IgD-negative memory B cell (primary cell): ENCODE measurements around the gene MRRF. TPM values are rescaled to one million over a fixed set of nuclear protein-coding genes. Genes with fewer than 3 reads are reported as not detected.

Source experiments
- H3K27ac Mint-ChIP-seq, 3 donors: one replicate each; pipeline ENCODE4 v1.8.0; 2020 to 2022; ENCODE audit warnings: mild to moderate bottlenecking in 3 of 3, mixed read lengths in 3 of 3, moderate library complexity in 1 of 3
- H3K27me3 Mint-ChIP-seq: one replicate; pipeline ENCODE4 v1.8.0; 2021; ENCODE audit warnings: mixed read lengths
- H3K36me3 Mint-ChIP-seq: one replicate; pipeline ENCODE4 v1.8.0; 2020; ENCODE audit warnings: mild to moderate bottlenecking, mixed read lengths
- H3K4me1 Mint-ChIP-seq, 3 donors: one replicate each; pipeline ENCODE4 v1.8.0; 2020 to 2022; ENCODE audit warnings: mixed read lengths in 3 of 3, mild to moderate bottlenecking in 1 of 3
- H3K4me3 Mint-ChIP-seq, 4 donors: one replicate each; pipeline ENCODE4 v1.8.0; 2020 to 2022; ENCODE audit warnings: mild to moderate bottlenecking in 4 of 4, mixed read lengths in 4 of 4, moderate library complexity in 3 of 4
- H3K9me3 Mint-ChIP-seq, 3 donors: one replicate each; pipeline ENCODE4 v1.8.0; 2020 to 2021; ENCODE audit warnings: mixed read lengths in 3 of 3, mild to moderate bottlenecking in 1 of 3
- polyA plus RNA-seq: library from polyadenylated mRNA; unstranded; fragments of 300-500 nt; fragmentation: Illumina TruSeq; gene quantifications from one replicate; pipeline ENCODE4 v1.2.3, GENCODE V29; 2021

MRRF gene, protein sequence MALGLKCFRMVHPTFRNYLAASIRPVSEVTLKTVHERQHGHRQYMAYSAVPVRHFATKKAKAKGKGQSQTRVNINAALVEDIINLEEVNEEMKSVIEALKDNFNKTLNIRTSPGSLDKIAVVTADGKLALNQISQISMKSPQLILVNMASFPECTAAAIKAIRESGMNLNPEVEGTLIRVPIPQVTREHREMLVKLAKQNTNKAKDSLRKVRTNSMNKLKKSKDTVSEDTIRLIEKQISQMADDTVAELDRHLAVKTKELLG
- 26.2 TPM for polyA plus RNA-seq

- peak within 1 kb of the TSS; percentile 98 to 100 (median 98) for H3K27ac Mint-ChIP-seq
Measured at GRCh38 chr9:122264360-122265148, at the start of gene MRRF, which contains the start of gene RBM18. Gene MRRF, plus strand, starts transcription at chr9:122264882. Its CDS starts 6,010 bp downstream, at chr9:122270892. Gene RBM18, minus strand, starts transcription at chr9:122264840. Its CDS starts 3,348 bp downstream, at chr9:122261492.

DNA sequence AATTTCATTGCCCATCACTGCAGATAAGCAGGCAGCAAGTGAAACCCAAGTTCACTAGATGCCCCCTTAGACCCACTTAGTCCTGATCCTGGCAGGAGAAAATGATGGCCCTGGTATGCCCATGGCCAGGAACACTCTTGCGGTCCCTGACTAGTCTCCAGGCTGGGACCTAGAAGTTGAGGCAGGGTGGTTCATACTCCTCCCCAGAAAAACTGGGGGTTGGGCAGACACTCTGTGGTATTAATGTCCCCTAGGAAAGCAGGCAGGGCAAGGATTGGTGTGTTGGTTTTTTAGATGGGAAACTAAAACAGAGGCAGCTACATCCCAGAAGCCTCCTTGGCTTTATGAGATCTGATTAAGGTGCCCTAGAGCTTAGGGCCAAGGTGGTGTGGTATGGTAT, 49.0 kb upstream of the MRRF start:
- H3K4me3 Mint-ChIP-seq: peak overlapping the region in 1 of 4 donors; percentile 38
- peaks cover 75% of the 10 kb centered on the region for H3K27me3 Mint-ChIP-seq
- no peaks in the 10 kb centered on the region for H3K9me3 Mint-ChIP-seq
- peaks cover 11 to 22% (median 19%) of the 10 kb centered on the region in 3 donors for H3K4me1 Mint-ChIP-seq
- H3K36me3 Mint-ChIP-seq: no peaks in the 10 kb centered on the region
- H3K27ac Mint-ChIP-seq: no peak overlapping the region

More at GRCh38 chr9:122264360-122265148, at the start of gene MRRF, which contains the start of gene RBM18:
- Mint-ChIP-seq H3K36me3 (no peaks in the 10 kb centered on the region), H3K9me3 (no peaks in the 10 kb centered on the region), H3K4me3 (peak within 1 kb of the TSS; percentile 94 to 99 (median 97)), H3K27me3 (no peaks in the 10 kb centered on the region), H3K4me1 (peaks cover 27 to 49% (median 33%) of the 10 kb centered on the region in 3 donors)

- no peaks in the 10 kb centered on the region for H3K9me3 Mint-ChIP-seq
- no peaks in the 10 kb centered on the region for H3K36me3 Mint-ChIP-seq
- peaks cover 77% of the 10 kb centered on the region for H3K27me3 Mint-ChIP-seq
- peak overlapping the region in 2 of 4 donors; percentile 36 to 38 for H3K4me3 Mint-ChIP-seq
- H3K4me1 Mint-ChIP-seq: peaks cover 11 to 24% (median 19%) of the 10 kb centered on the region in 3 donors
- no peak overlapping the region for H3K27ac Mint-ChIP-seq
Measured at GRCh38 chr9:122216138-122216797, 48.4 kb upstream of the MRRF start.

DNA sequence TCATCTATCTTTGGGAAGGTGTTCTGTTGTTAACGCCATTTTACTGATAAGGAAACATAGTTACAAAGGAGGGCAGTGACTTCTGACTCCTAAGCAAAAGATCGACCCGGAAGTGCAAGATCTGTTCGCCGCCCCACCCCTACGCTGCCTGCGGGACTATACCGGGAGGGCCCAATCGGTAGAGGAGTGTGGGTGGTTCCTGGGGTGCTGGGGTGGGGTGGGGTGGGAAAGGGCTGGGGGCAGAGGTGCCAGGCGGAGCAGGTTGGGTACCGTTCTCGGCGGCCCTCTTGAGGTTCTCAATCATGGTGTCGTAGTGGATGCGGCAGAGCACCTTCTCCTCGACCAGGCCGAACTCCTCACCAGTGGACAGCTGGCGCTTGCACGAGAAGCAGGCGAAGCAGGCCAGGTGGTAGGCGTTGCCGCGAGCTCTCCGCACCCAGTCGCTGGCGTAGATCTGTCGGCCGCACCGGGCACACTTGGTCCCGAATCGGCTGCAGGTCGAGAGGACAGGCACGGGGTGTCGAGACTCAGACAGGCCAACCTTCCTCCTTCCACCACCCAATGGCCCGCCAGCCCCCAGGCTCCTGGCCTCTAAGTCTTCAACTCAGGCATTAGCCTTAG, 47.8 kb upstream of the MRRF start:
- Mint-ChIP-seq H3K27ac (no peak overlapping the region), H3K9me3 (no peaks in the 10 kb centered on the region)

GRCh38 chr9:122217640-122218039, 47.0 kb upstream of the MRRF start:
- Mint-ChIP-seq H3K4me1 (peaks cover 11 to 24% (median 19%) of the 10 kb centered on the region in 3 donors), H3K4me3 (peak overlapping the region in 1 of 4 donors; percentile 11), H3K9me3 (no peaks in the 10 kb centered on the region), H3K36me3 (no peaks in the 10 kb centered on the region), H3K27me3 (peaks cover 84% of the 10 kb centered on the region), H3K27ac (no peak overlapping the region)

More for the DNA sequence above, 47.8 kb upstream of the MRRF start:
- Mint-ChIP-seq H3K27me3 (peaks cover 83% of the 10 kb centered on the region), H3K4me1 (peaks cover 11 to 24% (median 19%) of the 10 kb centered on the region in 3 donors), H3K4me3 (peak overlapping the region in 1 of 4 donors; percentile 36), H3K36me3 (no peaks in the 10 kb centered on the region)

GRCh38 chr9:122218071-122218934, 46.4 kb upstream of the MRRF start:
- Mint-ChIP-seq H3K36me3 (no peaks in the 10 kb centered on the region), H3K4me1 (peaks cover 6 to 21% (median 19%) of the 10 kb centered on the region in 3 donors), H3K4me3 (peak overlapping the region; percentile 11 to 88 (median 42)), H3K27ac (peak overlapping the region in 2 of 3 donors; percentile 17 to 50), H3K27me3 (peaks cover 83% of the 10 kb centered on the region), H3K9me3 (no peaks in the 10 kb centered on the region)

- H3K27me3 Mint-ChIP-seq: peaks cover 85% of the 10 kb centered on the region
- H3K36me3 Mint-ChIP-seq: no peaks in the 10 kb centered on the region
- H3K4me1 Mint-ChIP-seq: peaks cover 6 to 21% (median 19%) of the 10 kb centered on the region in 3 donors
- no peaks in the 10 kb centered on the region for H3K9me3 Mint-ChIP-seq
- peak overlapping the region in 1 of 3 donors; percentile 5 for H3K27ac Mint-ChIP-seq
- H3K4me3 Mint-ChIP-seq: peak overlapping the region in 3 of 4 donors; percentile 64 to 88 (median 66)
Measured at GRCh38 chr9:122218935-122219855, 45.5 kb upstream of the MRRF start.

- H3K4me3 Mint-ChIP-seq: peak overlapping the region in 3 of 4 donors; percentile 43 to 64 (median 58)
- no peaks in the 10 kb centered on the region for H3K36me3 Mint-ChIP-seq
- peaks cover 84% of the 10 kb centered on the region for H3K27me3 Mint-ChIP-seq
- H3K4me1 Mint-ChIP-seq: peaks cover 6 to 20% (median 19%) of the 10 kb centered on the region in 3 donors
- H3K27ac Mint-ChIP-seq: no peak overlapping the region
- H3K9me3 Mint-ChIP-seq: no peaks in the 10 kb centered on the region
Measured at GRCh38 chr9:122219856-122220672, 44.6 kb upstream of the MRRF start.

GRCh38 chr9:122220673-122221182, 44.0 kb upstream of the MRRF start:
- H3K9me3 Mint-ChIP-seq: no peaks in the 10 kb centered on the region
- H3K4me3 Mint-ChIP-seq: peak overlapping the region in 2 of 4 donors; percentile 38 to 40
- H3K4me1 Mint-ChIP-seq: peaks cover 6 to 20% (median 19%) of the 10 kb centered on the region in 3 donors
- no peak overlapping the region for H3K27ac Mint-ChIP-seq
- no peaks in the 10 kb centered on the region for H3K36me3 Mint-ChIP-seq
- H3K27me3 Mint-ChIP-seq: peaks cover 84% of the 10 kb centered on the region

GRCh38 chr9:122221183-122221811, 43.4 kb upstream of the MRRF start:
- Mint-ChIP-seq H3K36me3 (no peaks in the 10 kb centered on the region), H3K27me3 (peaks cover 82% of the 10 kb centered on the region), H3K9me3 (no peaks in the 10 kb centered on the region), H3K4me1 (peaks cover 6 to 20% (median 19%) of the 10 kb centered on the region in 3 donors), H3K27ac (no peak overlapping the region), H3K4me3 (peak overlapping the region in 1 of 4 donors; percentile 40)

DNA sequence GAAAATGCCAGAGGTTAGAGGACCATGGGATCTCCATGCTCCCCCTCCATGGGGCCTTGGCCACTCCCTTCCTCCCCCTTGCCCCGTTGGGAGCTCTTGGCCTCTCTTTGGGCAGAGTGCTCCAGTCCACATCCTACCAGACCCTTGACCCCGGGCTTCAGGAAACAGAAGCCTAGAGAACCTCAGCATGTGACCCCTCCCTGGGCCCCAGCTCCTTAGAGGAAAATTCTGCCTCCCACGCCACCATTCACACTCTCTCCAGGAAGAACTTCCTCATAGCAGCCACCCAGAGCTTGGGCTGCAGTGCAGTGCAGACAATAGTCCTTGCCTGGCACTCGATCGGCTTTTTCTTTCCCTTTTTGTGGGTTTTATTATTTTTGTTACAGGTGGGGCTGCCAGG, 41.9 kb upstream of the MRRF start:
- no peak overlapping the region for H3K27ac Mint-ChIP-seq
- H3K27me3 Mint-ChIP-seq: peaks cover 83% of the 10 kb centered on the region
- peaks cover 6 to 20% (median 16%) of the 10 kb centered on the region in 3 donors for H3K4me1 Mint-ChIP-seq
- H3K4me3 Mint-ChIP-seq: no peak overlapping the region
- H3K36me3 Mint-ChIP-seq: no peaks in the 10 kb centered on the region
- H3K9me3 Mint-ChIP-seq: no peaks in the 10 kb centered on the region

DNA sequence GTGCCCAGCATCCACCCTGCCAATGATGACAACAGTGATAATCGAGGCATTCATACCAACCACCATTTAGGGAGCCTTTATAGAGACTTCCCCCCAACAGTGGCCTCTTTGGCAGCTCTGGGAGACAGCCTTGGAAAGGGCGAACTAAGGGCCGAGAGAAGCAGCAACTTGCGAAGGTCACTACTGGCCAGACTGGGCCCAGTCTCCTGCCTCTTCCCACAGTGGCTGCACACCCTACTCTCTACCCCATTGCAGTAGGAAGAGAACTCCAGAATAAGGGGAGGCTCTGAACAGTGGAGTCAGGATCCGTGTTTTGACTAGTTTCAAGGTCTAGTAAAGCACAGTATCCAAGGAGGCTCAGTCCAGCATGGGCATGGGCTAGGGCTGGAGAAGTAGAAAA, 41.2 kb upstream of the MRRF start:
- Mint-ChIP-seq H3K4me1 (peaks cover 3 to 15% (median 12%) of the 10 kb centered on the region in 3 donors), H3K27ac (no peak overlapping the region), H3K36me3 (no peaks in the 10 kb centered on the region), H3K27me3 (peaks cover 81% of the 10 kb centered on the region), H3K9me3 (no peaks in the 10 kb centered on the region), H3K4me3 (no peak overlapping the region)
